WTC11 (cell line): ENCODE measurements around the gene JMY. TPM values are rescaled to one million over a fixed set of nuclear protein-coding genes. Genes with fewer than 3 reads are reported as not detected.

Source experiments
- ATAC-seq: fragments of 200-7000 bp; cut with Tn5 transposase; 2 replicates; pipeline ENCODE4 v1.10.0; 2021; ENCODE audit warnings: mild to moderate bottlenecking, moderate library complexity
- CTCF ChIA-PET: fragments of 300-600 bp; sonication (Branson Sonifier 250); formaldehyde crosslinking; loops from one replicate; lab custom pipeline; 2021; ENCODE audit warnings: antibody characterized with exemption; lab: Charles Lee
- POLR2A ChIA-PET: fragments of 350-600 bp; sonication (Branson Sonifier 250); formaldehyde crosslinking; loops from one replicate; lab custom pipeline; 2021; ENCODE audit warnings: antibody characterized with exemption; lab: Charles Lee
- DNase-seq: peaks from one replicate; pipeline ENCODE4 v3.0.0; 2021; ENCODE audit warnings: low spot score
- H3K27ac Mint-ChIP-seq: 2 replicates; pipeline ENCODE4 v1.8.0; 2021; ENCODE audit warnings: mixed read lengths
- H3K27me3 Mint-ChIP-seq: 2 replicates; pipeline ENCODE4 v1.8.0; 2021; ENCODE audit warnings: low read depth, mild to moderate bottlenecking, moderate library complexity, mixed read lengths
- H3K36me3 Mint-ChIP-seq: 2 replicates; pipeline ENCODE4 v1.8.0; 2021; ENCODE audit warnings: mixed read lengths
- H3K4me1 Mint-ChIP-seq: 2 replicates; pipeline ENCODE4 v1.8.0; 2022; ENCODE audit warnings: mixed read lengths
- H3K4me3 Mint-ChIP-seq: 2 replicates; pipeline ENCODE4 v1.8.0; 2021; ENCODE audit warnings: mild to moderate bottlenecking, moderate library complexity, mixed read lengths
- H3K9me3 Mint-ChIP-seq: 2 replicates; pipeline ENCODE4 v1.8.0; 2021; ENCODE audit warnings: mixed read lengths
- CBFB ChIP-seq: sonication (generic); formaldehyde crosslinking; IDR thresholded peaks from 2 replicates; pipeline ENCODE4 v1.8.1; 2022; ENCODE audit warnings: mild to moderate bottlenecking, low read depth, missing genetic modification reagents
- ESRRA ChIP-seq: sonication (generic); formaldehyde crosslinking; IDR thresholded peaks from 2 replicates; pipeline ENCODE4 v1.8.1; 2022; ENCODE audit warnings: mild to moderate bottlenecking, missing genetic modification reagents, borderline replicate concordance
- FOXP1 ChIP-seq: sonication (generic); formaldehyde crosslinking; IDR thresholded peaks from 2 replicates; pipeline ENCODE4 v1.8.0; 2022; ENCODE audit warnings: missing genetic modification reagents, mild to moderate bottlenecking, moderate library complexity, borderline replicate concordance
- GTF2I ChIP-seq: fragments of 250-450 bp; sonication (Bioruptor Pico); conservative IDR thresholded peaks from 2 replicates; pipeline ENCODE4 v1.4.0; 2021; ENCODE audit warnings: mild to moderate bottlenecking
- NR1H2 ChIP-seq: sonication (generic); formaldehyde crosslinking; IDR thresholded peaks from 2 replicates; pipeline ENCODE4 v1.9.0; 2021; ENCODE audit warnings: mild to moderate bottlenecking, moderate library complexity, missing genetic modification reagents
- NR3C1 ChIP-seq: sonication (generic); formaldehyde crosslinking; conservative IDR thresholded peaks from 2 replicates; pipeline ENCODE4 v1.8.1; 2023; ENCODE audit warnings: low read depth, mild to moderate bottlenecking, missing genetic modification reagents
- OVOL2 ChIP-seq: fragments of 250-450 bp; sonication (Bioruptor Pico); IDR thresholded peaks from 2 replicates; pipeline ENCODE4 v1.9.0; 2021; ENCODE audit warnings: mild to moderate bottlenecking, borderline replicate concordance
- PRRX2 ChIP-seq: fragments of 250-450 bp; sonication (Bioruptor Pico); IDR thresholded peaks from 2 replicates; pipeline ENCODE4 v1.8.0; 2021; ENCODE audit warnings: mild to moderate bottlenecking
- RELA ChIP-seq: sonication (generic); formaldehyde crosslinking; IDR thresholded peaks from 2 replicates; pipeline ENCODE4 v1.8.1; 2022; ENCODE audit warnings: missing genetic modification reagents, mild to moderate bottlenecking, borderline replicate concordance
- SMAD3 ChIP-seq: sonication (generic); formaldehyde crosslinking; IDR thresholded peaks from 2 replicates; pipeline ENCODE4 v1.8.0; 2022; ENCODE audit warnings: missing genetic modification reagents, mild to moderate bottlenecking, borderline replicate concordance
- TP53 ChIP-seq: sonication (generic); formaldehyde crosslinking; IDR thresholded peaks from 2 replicates; pipeline ENCODE4 v1.8.1; 2023; ENCODE audit warnings: mild to moderate bottlenecking, missing genetic modification reagents
- ZNF219 ChIP-seq: sonication (generic); formaldehyde crosslinking; IDR thresholded peaks from 2 replicates; pipeline ENCODE4 v1.8.0; 2023; ENCODE audit warnings: missing genetic modification reagents, mild to moderate bottlenecking, borderline replicate concordance
- total RNA-seq: library from RNA; stranded (reverse); gene quantifications from 3 replicates; pipeline ENCODE4 v1.2.3, GENCODE V29; 2021
- TF ChIP-seq, protein P1 (sequence below): sonication (generic); formaldehyde crosslinking; IDR thresholded peaks from 2 replicates; pipeline ENCODE4 v1.8.0; 2022; ENCODE audit warnings: missing genetic modification reagents
- TF ChIP-seq, protein P2 (sequence below): sonication (generic); formaldehyde crosslinking; IDR thresholded peaks from 2 replicates; pipeline ENCODE4 v1.8.0; 2022; ENCODE audit warnings: mild to moderate bottlenecking, missing genetic modification reagents
- TF ChIP-seq, protein P3 (sequence below): fragments of 250-450 bp; sonication (Bioruptor Pico); IDR thresholded peaks from 2 replicates; pipeline ENCODE4 v1.9.0; 2021; ENCODE audit warnings: mild to moderate bottlenecking
- TF ChIP-seq, protein P4 (sequence below): sonication (generic); formaldehyde crosslinking; IDR thresholded peaks from 2 replicates; pipeline ENCODE4 v1.8.1; 2022; ENCODE audit warnings: low read depth, missing genetic modification reagents, borderline replicate concordance

The JMY gene
- total RNA-seq, 1 experiment from 2014 or later: 12.4 TPM

DNA sequence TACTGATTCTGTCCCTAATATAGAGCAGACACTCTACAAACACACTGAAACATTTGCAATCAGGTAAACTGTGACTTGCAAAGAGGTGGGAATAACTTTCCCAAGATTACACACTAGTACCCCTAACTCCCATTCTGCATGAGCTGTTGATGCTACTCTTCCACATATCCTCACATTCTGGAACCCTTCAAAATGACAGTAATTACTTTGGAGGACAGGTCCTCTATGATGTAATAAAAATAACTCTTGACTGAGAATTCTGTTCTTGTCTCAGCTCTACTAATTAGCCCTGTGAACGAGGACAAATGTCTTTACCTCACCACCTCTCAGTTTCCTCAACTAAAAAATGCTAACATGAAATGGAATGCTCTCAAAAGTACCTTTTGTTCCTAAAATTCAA is 49.5 kb upstream of the JMY start (continued):
- no peak for TF ChIP-seq OVOL2 (CRISPR knock-in tag)
- TF ChIP-seq, all 79 proteins: peak for 0

DNA sequence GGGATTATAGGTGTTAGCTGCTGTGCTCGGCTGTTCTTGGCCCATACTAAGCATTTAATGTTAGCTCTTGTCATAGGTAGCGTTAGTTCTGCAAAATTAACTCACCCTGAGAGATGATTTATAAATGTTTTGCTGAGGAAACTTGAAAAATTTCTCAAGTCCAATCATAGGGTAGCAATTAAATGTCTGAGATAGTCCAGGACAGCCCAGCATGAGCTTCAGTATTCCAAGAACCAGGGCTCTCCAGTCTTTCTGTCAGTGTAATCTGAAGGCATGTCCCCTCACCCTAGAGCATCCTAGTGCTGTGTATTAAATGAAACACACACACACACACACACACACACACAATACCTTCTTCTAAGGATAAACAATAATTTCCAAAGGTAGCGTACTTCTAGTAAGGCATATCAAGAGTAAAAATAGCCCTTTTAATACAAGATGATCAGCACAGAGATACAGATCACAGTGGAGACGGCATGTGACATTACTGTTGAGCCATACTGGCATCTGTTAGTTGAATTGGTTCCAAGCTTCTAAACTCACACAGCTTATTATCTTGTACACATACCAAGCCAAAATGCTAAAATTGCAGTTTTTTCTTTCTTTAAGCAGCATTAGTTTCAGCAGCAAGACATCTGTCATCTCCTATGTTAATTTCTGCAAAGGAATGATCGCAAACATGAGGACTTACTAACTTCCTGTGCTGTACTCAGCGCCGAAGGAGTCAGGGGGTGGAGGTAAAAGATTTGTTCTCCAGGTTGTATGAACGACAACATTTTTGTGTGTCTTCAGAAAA is 46.3 kb upstream of the JMY start:
- POLR2A ChIA-PET: interaction anchor here (0.7 kb wide), 1 partner anchor 297 kb away, joined by 10 read pairs; no protein-coding TSS in a partner anchor
- CTCF ChIA-PET: interaction anchor here (1.3 kb wide), 1 partner anchor 57 kb away, joined by 3 read pairs; no protein-coding TSS in a partner anchor
- no peak overlapping the region for H3K27ac Mint-ChIP-seq
- no peak overlapping the region for H3K4me3 Mint-ChIP-seq
- no peaks in the 10 kb centered on the region for H3K4me1 Mint-ChIP-seq
- TF ChIP-seq, protein P1, sequence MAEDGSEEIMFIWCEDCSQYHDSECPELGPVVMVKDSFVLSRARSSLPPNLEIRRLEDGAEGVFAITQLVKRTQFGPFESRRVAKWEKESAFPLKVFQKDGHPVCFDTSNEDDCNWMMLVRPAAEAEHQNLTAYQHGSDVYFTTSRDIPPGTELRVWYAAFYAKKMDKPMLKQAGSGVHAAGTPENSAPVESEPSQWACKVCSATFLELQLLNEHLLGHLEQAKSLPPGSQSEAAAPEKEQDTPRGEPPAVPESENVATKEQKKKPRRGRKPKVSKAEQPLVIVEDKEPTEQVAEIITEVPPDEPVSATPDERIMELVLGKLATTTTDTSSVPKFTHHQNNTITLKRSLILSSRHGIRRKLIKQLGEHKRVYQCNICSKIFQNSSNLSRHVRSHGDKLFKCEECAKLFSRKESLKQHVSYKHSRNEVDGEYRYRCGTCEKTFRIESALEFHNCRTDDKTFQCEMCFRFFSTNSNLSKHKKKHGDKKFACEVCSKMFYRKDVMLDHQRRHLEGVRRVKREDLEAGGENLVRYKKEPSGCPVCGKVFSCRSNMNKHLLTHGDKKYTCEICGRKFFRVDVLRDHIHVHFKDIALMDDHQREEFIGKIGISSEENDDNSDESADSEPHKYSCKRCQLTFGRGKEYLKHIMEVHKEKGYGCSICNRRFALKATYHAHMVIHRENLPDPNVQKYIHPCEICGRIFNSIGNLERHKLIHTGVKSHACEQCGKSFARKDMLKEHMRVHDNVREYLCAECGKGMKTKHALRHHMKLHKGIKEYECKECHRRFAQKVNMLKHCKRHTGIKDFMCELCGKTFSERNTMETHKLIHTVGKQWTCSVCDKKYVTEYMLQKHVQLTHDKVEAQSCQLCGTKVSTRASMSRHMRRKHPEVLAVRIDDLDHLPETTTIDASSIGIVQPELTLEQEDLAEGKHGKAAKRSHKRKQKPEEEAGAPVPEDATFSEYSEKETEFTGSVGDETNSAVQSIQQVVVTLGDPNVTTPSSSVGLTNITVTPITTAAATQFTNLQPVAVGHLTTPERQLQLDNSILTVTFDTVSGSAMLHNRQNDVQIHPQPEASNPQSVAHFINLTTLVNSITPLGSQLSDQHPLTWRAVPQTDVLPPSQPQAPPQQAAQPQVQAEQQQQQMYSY (CRISPR knock-in tag): no peak
- TF ChIP-seq PRRX2 (CRISPR knock-in tag) (no peak), NR1H2 (CRISPR knock-in tag) (no peak), FOXP1 (CRISPR knock-in tag) (no peak), NR3C1 (CRISPR knock-in tag) (no peak), CBFB (CRISPR knock-in tag) (no peak), GTF2I (CRISPR knock-in tag) (no peak), ESRRA (CRISPR knock-in tag) (no peak), ZNF219 (CRISPR knock-in tag) (no peak)
- TF ChIP-seq, protein P2, sequence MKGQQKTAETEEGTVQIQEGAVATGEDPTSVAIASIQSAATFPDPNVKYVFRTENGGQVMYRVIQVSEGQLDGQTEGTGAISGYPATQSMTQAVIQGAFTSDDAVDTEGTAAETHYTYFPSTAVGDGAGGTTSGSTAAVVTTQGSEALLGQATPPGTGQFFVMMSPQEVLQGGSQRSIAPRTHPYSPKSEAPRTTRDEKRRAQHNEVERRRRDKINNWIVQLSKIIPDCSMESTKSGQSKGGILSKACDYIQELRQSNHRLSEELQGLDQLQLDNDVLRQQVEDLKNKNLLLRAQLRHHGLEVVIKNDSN (CRISPR knock-in tag): no peak
- TF ChIP-seq, protein P3, sequence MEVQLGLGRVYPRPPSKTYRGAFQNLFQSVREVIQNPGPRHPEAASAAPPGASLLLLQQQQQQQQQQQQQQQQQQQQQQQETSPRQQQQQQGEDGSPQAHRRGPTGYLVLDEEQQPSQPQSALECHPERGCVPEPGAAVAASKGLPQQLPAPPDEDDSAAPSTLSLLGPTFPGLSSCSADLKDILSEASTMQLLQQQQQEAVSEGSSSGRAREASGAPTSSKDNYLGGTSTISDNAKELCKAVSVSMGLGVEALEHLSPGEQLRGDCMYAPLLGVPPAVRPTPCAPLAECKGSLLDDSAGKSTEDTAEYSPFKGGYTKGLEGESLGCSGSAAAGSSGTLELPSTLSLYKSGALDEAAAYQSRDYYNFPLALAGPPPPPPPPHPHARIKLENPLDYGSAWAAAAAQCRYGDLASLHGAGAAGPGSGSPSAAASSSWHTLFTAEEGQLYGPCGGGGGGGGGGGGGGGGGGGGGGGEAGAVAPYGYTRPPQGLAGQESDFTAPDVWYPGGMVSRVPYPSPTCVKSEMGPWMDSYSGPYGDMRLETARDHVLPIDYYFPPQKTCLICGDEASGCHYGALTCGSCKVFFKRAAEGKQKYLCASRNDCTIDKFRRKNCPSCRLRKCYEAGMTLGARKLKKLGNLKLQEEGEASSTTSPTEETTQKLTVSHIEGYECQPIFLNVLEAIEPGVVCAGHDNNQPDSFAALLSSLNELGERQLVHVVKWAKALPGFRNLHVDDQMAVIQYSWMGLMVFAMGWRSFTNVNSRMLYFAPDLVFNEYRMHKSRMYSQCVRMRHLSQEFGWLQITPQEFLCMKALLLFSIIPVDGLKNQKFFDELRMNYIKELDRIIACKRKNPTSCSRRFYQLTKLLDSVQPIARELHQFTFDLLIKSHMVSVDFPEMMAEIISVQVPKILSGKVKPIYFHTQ (CRISPR knock-in tag): no peak
- TF ChIP-seq, protein P4, sequence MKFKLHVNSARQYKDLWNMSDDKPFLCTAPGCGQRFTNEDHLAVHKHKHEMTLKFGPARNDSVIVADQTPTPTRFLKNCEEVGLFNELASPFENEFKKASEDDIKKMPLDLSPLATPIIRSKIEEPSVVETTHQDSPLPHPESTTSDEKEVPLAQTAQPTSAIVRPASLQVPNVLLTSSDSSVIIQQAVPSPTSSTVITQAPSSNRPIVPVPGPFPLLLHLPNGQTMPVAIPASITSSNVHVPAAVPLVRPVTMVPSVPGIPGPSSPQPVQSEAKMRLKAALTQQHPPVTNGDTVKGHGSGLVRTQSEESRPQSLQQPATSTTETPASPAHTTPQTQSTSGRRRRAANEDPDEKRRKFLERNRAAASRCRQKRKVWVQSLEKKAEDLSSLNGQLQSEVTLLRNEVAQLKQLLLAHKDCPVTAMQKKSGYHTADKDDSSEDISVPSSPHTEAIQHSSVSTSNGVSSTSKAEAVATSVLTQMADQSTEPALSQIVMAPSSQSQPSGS: no peak
- no peaks in the 10 kb centered on the region for H3K27me3 Mint-ChIP-seq
- ATAC-seq: no peak
- H3K36me3 Mint-ChIP-seq: no peaks in the 10 kb centered on the region
- no peak for DNase-seq
- H3K9me3 Mint-ChIP-seq: peaks cover 4% of the 10 kb centered on the region

DNA sequence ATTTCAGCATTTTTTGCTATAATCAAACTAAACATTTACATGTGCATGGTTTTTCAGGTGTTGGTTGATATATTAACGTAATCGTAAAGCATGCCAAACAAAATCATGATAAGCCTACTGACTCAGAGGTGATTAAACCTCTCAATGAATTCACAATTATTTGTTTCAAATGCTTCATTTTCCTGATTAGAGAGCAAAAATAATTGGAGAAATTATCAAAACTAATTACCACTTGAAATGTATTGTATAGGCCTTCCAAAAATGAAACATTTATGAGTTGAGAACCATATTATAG is 45.7 kb upstream of the JMY start:
- Mint-ChIP-seq H3K27ac (no peak overlapping the region), H3K9me3 (peaks cover 7% of the 10 kb centered on the region), H3K27me3 (no peaks in the 10 kb centered on the region), H3K4me3 (no peak overlapping the region), H3K4me1 (no peaks in the 10 kb centered on the region), H3K36me3 (no peaks in the 10 kb centered on the region)
- no peak for ATAC-seq
- ChIA-PET CTCF (no interaction called here), POLR2A (interaction anchor here (0.7 kb wide), 1 partner anchor 298 kb away, joined by 10 read pairs; no protein-coding TSS in a partner anchor)
- TF ChIP-seq, protein P3 (CRISPR knock-in tag): no peak
- TF ChIP-seq TP53 (CRISPR knock-in tag) (no peak), RELA (CRISPR knock-in tag) (no peak), ZNF219 (CRISPR knock-in tag) (no peak), SMAD3 (no peak)
- no peak for DNase-seq
